GM04503 (cell line): ENCODE data around the gene KATNIP.

Experiments
- DNase-seq: peaks from one replicate; pipeline ENCODE4 v3.0.0-alpha.2; 2012; ENCODE audit warnings: low read depth

The KATNIP gene

GRCh38 chr16:27549746-27550581, at the start of gene KATNIP, which contains the start of gene GTF3C1:
KATNIP (plus strand) TSS chr16:27550144; CDS start chr16:27550171, 27 bp downstream.
GTF3C1 (minus strand) TSS chr16:27549913; CDS start chr16:27549890, 23 bp downstream.
- DNase-seq = peak; percentile 82

DNA sequence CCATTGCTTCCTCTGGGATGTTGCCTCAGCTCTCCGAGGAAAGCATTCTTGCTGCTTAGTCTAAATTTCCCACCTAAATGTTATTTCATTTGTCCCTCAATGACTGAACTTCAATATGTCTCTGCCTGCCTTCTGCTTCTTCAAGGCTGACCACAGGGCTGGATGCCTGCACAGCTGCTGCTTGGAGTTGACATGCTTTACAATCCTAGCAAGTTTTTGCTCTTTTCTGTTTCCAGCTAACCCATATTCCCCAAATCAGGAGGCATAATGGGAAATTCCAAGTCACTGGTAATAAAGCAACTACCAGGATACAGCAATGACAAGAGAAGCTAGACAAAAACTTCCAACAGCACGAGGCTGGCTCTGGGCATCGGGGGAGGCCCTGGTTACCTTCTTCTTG, 49.1 kb upstream of the KATNIP start:
- DNase-seq = no peak

DNA sequence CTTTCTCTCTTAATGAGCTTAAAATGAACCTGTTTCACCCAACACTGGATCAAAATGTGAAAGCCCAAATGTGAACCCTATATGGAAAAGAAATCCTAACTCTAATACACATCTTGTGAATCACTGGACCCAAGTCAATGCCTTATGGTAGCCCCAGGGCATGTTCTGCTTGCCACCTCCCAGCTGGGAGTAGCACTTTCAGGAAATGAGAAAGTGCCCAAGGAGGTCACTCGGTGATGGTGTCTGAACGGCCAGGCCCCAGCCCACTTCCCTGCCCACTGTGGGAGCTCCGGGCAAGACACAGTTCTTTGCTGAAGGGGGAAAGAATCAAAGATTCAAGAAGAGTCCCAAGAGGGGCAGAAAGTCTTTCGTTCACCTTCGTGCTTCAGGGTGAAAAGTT, 46.3 kb upstream of the KATNIP start:
- DNase-seq = no peak

DNA sequence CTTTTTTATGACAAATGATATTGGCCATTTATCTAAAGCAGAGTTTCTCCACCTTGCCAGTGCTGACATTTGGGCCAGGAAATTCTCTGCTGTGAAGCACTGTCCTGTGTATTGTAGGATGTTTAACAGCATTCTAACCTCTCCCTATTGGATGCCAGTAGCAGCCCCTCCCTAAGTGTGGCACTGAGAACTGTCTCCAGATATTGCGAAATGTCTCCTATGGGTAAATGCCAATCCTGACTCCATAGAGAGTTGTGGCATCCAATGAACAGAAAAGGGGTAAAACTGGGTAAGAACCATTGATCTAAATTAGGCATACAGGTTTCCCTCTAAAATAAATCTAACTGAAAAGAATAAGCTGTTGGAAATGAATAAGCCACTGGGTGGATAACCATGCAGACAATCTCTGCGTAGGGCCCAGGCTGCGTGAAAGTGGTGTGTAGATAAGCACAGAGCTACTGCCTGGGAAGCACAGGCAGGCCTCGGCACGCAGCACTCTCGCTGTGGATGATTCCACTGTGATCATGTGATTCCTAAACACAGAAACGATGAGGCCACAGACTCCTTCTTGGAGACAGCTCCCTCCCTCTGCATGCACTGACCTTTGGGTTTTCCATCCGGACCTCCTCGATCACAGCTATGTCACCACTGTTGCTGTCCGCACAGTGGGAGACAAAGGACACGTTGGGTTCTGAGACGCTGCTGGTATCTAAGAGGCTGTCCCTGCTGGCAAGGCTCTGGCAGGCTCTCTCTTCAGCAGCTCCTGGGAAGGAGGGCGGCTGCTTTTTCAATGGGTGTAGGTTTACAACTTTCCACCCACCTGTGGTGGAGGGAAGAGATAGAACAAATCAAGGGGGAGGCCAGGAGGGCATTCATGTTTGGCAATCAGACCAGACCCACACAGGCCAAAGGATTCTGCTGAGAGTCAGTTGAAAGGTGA, 44.4 kb upstream of the KATNIP start:
- no peak for DNase-seq

DNA sequence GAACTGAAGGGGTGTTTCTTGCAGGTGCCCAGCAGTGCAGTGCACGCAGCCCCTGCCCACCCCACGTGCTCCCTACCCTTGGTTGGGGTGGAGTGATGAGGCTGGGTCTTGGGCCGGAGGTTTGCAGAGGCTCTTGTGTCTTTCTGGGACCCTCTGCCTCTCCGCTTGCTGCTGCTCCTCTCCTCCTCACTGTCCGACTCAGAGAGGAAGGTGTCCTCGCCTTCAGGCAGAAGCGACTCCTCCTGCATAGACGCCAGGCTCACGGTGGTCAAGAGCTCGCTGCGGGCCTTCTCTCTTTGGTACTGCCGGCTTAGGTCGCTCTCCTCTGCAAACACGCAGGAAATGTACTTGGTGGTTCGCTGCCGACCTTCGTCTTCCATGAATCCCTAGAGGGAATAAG, 43.2 kb upstream of the KATNIP start:
- no peak for DNase-seq

- no peak for DNase-seq
These were observed 41.5 kb upstream of the KATNIP start for GRCh38 chr16:27508476-27508875.

DNA sequence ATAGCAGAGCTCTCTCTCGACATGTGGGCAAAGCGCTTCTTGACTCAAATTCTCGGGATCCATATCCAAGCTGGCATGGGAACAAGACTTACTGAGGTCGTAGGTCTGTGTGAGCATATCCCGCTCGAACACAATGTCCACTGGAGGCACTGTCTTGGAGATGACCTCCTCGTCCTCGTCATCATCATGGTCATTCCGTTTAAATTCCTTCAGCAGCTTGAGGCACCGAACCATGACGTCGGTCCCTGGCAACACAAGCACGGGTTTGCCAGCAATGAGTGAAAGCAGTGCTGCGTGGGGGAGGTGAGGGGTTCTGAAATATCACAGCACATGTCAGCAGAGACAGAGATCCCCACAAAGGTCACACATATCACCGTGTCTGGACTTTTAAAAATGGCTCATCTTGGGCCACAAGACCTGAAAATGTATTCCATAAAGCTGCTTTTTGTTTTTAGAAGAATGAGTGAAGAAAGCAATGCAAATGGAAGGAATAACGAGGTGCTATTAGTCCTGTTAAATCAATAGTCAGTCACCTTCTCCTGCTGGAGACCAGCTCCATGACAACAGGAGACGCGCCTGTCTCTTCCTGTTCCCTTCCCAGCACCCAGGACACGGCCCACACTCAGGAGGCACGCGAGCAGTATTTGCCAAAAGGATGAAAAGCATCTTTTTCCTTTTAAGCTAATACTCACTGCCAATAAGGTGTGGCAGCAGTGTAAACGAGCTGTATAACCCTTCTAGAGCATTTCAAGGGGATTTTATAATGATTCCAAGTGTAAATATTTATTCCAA, 38.1 kb upstream of the KATNIP start:
- no peak for DNase-seq

- no peak for DNase-seq
These were observed 35.1 kb upstream of the KATNIP start for GRCh38 chr16:27514806-27515205.

GRCh38 chr16:27515874-27516353, 34.0 kb upstream of the KATNIP start:
- no peak for DNase-seq

DNA sequence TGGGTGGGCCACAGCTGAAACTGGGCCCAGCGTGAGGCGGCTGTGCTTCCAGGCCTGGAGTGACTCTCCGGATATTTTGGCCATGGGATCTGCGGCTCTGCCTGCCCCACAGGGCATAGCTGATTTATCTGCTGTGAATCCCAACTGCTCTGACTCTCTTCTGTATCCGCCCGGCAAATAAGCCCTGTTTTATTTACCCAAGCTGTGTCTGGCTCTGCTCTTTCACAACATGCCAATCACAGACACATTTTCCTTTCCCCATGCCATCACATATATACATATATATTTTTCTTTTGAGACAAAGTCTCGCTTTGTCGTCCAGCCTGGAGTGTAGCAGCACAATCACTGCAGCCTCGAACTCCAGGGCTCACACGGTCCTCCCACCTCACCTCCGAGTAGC, 33.6 kb upstream of the KATNIP start:
- no peak for DNase-seq

GRCh38 chr16:27517664-27518063, 32.3 kb upstream of the KATNIP start:
- DNase-seq = no peak

- no peak for DNase-seq
These were observed 31.7 kb upstream of the KATNIP start for GRCh38 chr16:27518226-27518625.

DNA sequence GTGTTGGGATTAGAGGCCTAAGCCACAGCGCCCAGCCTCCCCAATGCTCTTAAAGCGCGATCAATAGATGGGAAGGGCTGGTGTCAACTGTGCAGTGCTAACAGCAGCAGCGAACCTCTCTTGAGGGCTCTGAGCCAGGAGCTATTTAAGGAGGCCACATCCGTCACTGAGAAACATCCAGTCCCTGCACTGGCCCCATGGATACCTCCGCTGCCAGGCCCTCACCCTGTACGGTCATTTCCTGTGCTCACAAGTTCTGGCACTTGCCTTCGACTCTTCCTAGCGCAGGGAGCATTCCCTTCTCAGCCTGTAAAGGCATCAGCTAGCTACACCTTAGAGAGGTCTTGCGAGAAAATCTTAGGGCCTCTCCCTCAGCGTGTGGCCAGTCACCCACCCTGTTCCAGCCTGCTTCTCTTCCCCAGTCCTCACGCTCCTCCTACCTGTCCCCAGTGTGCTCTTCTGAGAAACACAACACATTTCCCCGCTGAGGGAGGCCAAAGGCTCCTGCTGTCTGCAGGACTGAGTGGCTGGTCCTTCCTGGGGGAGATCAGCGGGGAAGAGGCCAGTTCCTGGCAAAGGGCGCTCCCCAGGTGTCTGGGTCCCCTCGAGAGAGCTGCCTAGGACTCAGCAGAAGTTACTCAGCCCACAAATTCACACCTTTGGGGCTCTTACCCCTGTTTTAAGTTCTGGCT, 28.8 kb upstream of the KATNIP start:
- DNase-seq = no peak

- no peak for DNase-seq
These were observed 27.7 kb upstream of the KATNIP start for GRCh38 chr16:27522173-27522707.

DNA sequence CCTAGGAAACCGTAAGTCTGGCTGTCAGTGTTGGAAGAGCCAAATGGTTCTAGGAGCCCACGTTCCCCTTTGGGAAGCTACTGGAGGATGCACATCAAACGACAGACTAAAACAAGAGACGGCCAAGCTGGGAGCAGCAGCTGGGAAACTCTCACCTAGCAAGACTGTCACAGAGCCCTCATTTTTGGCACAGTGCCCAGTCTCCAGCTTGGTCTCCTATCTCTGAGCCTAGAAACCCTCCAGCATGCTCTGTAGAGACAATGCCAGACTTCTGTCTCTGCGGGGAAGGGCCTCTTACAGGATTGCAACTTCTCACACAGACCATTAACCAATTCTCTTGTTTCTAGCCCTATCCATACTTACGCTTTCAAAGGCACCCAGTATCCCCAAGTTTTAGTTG, 23.8 kb upstream of the KATNIP start:
- DNase-seq = no peak

DNA sequence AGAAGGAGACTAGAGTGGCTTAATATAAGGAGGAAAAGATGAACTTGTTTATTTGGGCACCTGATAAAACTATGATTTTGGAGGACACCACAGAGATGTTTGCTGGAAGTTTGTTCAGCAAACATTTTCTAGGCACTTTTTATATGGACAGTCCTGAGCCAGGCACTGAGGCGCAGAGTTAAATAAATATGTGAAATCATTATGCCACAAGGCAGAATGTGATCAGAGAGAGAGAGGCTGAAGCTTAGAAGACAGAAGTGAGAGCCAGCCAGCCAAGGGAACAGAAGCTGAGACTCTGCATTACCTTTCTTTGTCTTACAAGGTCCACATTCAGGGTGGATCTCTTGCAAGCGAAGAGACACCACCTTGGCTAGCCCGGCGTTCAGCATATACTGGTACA, 21.6 kb upstream of the KATNIP start:
- no peak for DNase-seq

DNA sequence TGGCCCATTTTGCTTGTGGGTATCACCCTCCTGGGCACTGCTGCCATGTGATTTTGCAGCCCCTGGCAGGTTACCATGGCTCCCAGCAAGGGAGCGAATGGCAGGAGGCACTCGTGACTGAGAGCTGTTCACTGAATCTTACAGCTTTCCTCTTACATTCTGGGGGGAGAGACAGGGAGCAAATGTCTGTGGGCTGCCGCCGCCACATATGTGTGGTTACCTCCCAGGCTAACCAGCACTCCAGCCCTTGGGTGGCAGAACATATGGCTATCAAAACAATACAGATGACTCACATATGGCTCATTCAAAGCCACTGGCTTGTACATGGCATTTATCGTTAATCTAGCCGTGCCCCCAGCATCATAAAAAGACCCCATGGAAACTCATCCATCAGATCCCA, 20.0 kb upstream of the KATNIP start:
- no peak for DNase-seq

GRCh38 chr16:27531186-27531585, 18.8 kb upstream of the KATNIP start:
- DNase-seq = no peak

DNA sequence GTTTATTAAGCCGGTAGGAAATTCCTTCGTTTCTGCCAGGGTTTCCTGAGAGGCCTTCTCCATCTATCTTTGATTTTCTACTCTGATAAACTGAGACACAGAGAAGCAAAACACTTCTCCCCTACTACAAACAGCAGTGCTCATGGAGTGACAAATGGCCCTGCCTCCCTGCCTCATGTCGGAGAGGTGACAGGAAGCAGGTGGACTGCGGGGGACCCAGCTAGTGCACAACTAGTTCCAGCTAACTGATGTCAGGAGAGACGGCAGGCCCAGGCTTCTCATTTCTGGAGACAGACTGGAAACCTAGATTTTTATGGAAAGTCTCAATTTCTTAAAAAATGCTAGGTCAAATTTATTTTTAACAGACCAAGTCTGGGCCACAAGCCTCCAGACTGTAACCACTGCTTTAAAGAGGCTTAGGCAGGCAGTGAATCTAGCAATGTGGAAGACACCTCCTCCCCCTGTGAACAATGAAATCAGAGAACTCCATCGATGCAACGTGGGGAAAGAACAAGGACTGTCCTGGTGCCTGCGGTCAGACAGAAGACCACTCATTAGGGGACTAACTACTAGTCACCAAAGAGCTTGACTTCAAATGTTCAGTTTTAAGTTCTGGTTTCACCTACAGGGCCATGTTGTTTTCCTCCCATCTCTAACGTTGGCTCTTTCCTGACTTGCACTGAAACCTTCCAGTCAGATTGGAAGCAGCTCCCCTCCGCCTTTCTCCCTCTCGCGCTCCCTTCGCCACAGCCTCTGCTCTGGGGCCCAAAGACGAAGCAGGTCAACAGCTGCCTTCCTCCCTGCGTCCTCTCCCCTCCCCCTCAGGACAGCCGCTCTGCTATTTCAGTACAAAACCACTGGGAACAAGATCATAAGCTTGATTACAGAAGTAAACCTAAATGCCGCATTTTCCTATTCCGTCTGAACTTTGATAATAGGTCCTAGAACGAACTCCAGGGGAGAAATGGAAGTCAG, 17.8 kb upstream of the KATNIP start:
- DNase-seq = no peak

- no peak for DNase-seq
These were observed 15.7 kb upstream of the KATNIP start for GRCh38 chr16:27534256-27534655.
